ENCODE measurements around the gene PARD3B. TPM values are rescaled to one million over a fixed set of nuclear protein-coding genes. Genes with fewer than 3 reads are reported as not detected.

PARD3B gene
- total and polyA plus RNA-seq, 7 donors: 3.2 to 64.0 (median 42.5) TPM

DNA sequence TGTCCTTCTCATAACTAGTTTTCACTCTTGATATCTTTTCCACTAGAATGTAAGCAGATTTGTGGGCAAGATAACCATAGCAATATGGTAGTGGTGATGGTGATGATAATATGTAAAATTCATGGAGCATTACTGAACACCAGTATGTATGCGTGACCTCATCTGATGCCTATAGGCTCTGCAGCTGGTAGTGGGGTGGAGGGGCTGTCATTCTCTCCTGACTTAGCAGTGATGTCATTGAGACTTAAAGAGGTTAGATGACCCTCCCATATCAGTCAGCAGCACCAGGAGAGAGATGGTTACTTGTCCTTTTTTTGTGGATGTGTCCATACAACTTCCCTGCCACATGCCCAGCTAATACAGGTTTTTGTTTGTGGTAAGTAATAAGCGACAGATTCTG, 27.9 kb downstream of the PARD3B start:
- TF ChIP-seq, protein P1, sequence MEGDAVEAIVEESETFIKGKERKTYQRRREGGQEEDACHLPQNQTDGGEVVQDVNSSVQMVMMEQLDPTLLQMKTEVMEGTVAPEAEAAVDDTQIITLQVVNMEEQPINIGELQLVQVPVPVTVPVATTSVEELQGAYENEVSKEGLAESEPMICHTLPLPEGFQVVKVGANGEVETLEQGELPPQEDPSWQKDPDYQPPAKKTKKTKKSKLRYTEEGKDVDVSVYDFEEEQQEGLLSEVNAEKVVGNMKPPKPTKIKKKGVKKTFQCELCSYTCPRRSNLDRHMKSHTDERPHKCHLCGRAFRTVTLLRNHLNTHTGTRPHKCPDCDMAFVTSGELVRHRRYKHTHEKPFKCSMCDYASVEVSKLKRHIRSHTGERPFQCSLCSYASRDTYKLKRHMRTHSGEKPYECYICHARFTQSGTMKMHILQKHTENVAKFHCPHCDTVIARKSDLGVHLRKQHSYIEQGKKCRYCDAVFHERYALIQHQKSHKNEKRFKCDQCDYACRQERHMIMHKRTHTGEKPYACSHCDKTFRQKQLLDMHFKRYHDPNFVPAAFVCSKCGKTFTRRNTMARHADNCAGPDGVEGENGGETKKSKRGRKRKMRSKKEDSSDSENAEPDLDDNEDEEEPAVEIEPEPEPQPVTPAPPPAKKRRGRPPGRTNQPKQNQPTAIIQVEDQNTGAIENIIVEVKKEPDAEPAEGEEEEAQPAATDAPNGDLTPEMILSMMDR (IDR thresholded peaks at IDR 0.05): no peak
- no peak for TF ChIP-seq POLR2AphosphoS5 (IDR thresholded peaks at IDR 0.05)
- no peak for TF ChIP-seq EP300 (IDR thresholded peaks at IDR 0.05)
- TF ChIP-seq POLR2A (IDR thresholded peaks at IDR 0.05): no peak
- no peak overlapping the region for H3K4me3 ChIP-seq
- H3K4me1 ChIP-seq: peaks cover 0 to 47% (median 36%) of the 10 kb centered on the region in 4 donors
- DNase-seq: no peak
- H3K27me3 ChIP-seq: no peaks in the 10 kb centered on the region
- no peaks in the 10 kb centered on the region for H3K36me3 ChIP-seq
- no peak overlapping the region for H3K27ac ChIP-seq
- 94 to 95% methylated on average over 2 of the region's 2 CpGs for WGBS, 2 donors
- H3K9me3 ChIP-seq: no peaks in the 10 kb centered on the region
- intact Hi-C loops (cut with DNase I): no loop called here

DNA sequence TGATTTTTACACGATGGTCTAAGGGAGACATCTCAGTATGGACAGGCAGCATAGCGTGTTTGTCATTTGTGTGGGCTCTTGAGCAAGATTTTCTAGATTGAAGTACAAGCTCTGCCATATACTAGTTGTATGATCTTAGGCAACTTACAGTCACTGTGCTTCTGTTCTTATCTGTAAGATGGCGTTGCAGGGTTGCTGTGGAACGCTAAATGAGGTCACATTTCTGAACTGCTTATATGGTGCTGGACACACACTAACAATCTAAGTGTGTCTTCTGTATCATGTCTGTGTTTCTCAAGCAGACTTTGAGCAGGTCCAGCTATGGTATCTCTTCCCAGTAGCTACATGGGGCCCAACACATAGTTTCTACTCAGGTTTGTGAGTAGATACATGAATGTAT, 29.2 kb downstream of the PARD3B start:
- WGBS, 2 donors: 88 to 90% methylated on average over 4 of the region's 4 CpGs
- no peak for TF ChIP-seq POLR2A (IDR thresholded peaks at IDR 0.05)
- Histone ChIP-seq H3K27me3 (no peaks in the 10 kb centered on the region), H3K36me3 (no peaks in the 10 kb centered on the region), H3K27ac (no peak overlapping the region), H3K4me3 (no peak overlapping the region), H3K4me1 (peaks cover 0 to 45% (median 37%) of the 10 kb centered on the region in 4 donors), H3K9me3 (no peaks in the 10 kb centered on the region)
- intact Hi-C loops (cut with DNase I): no loop called here
- no peak for DNase-seq

DNA sequence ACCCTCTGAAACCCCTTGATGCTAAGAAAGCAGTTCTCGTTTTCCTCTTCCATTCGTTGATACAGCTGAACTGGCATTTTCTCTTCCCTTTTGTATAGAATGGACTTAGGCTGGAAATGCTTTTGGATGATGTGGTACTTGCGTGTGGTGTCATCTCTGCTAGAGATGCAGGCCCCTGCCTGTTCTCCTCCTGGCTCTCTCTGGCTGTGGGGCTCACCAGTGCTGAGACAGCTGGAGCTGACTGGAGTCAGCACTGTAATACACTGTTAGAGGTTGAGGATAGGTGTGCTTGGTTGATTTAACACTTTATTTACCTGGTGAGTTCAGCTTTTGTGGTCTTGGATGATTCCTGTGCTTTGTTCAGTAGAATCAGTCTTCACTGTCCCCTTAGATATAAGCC, 30.2 kb downstream of the PARD3B start:
- no peak overlapping the region for H3K27ac ChIP-seq
- TF ChIP-seq EP300 (IDR thresholded peaks at IDR 0.05): no peak
- no peak for TF ChIP-seq POLR2AphosphoS5 (IDR thresholded peaks at IDR 0.05)
- TF ChIP-seq, protein P1 (IDR thresholded peaks at IDR 0.05): no peak
- no peak for TF ChIP-seq POLR2A (IDR thresholded peaks at IDR 0.05)
- no peak overlapping the region for H3K4me3 ChIP-seq
- no peak for DNase-seq
- H3K27me3 ChIP-seq: no peaks in the 10 kb centered on the region
- intact Hi-C loops (cut with DNase I): no loop called here
- H3K9me3 ChIP-seq: no peaks in the 10 kb centered on the region
- H3K4me1 ChIP-seq: peaks cover 0 to 36% (median 30%) of the 10 kb centered on the region in 4 donors
- 91 to 96% methylated on average over 3 of the region's 3 CpGs for WGBS, 2 donors
- no peaks in the 10 kb centered on the region for H3K36me3 ChIP-seq

DNA sequence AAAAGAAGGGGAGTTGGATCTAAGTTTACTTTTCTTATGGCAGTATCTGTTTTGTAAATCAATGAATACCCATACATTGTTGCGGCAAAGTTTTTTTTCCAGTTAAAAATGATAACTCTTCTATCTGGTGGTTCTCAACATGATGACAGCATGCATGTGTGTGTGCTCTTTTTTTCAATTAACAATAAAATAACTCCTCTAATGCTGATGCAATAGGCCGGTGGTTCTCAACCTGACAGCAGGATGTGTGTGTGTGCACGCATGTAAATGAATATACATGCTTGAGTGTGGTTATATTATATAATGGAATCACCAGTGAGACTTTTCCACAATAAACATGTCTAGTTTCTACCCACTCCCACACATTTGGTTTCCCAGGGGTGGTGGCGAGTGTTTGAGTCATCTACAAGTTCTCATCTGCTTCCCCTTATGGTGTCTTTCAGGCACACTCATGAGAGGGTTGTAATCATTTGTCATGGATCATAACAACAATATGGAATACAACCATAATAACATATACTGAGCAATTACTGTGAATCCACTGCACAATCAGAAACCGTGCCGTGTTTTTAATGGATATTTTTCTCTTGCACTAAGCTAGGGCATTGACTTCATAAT, 31.2 kb downstream of the PARD3B start:
- WGBS, 2 donors: 93 to 95% methylated on average over 6 of the region's 6 CpGs
- intact Hi-C loops (cut with DNase I): no loop called here
- Histone ChIP-seq H3K9me3 (no peaks in the 10 kb centered on the region), H3K27ac (no peak overlapping the region), H3K4me3 (no peak overlapping the region), H3K36me3 (no peaks in the 10 kb centered on the region), H3K27me3 (no peaks in the 10 kb centered on the region), H3K4me1 (peaks cover 0 to 27% (median 26%) of the 10 kb centered on the region in 4 donors)
- DNase-seq: no peak
- TF ChIP-seq POLR2A (IDR thresholded peaks at IDR 0.05) (no peak), POLR2AphosphoS5 (IDR thresholded peaks at IDR 0.05) (no peak), EP300 (IDR thresholded peaks at IDR 0.05) (no peak)
- TF ChIP-seq, protein P1 (IDR thresholded peaks at IDR 0.05): no peak

DNA sequence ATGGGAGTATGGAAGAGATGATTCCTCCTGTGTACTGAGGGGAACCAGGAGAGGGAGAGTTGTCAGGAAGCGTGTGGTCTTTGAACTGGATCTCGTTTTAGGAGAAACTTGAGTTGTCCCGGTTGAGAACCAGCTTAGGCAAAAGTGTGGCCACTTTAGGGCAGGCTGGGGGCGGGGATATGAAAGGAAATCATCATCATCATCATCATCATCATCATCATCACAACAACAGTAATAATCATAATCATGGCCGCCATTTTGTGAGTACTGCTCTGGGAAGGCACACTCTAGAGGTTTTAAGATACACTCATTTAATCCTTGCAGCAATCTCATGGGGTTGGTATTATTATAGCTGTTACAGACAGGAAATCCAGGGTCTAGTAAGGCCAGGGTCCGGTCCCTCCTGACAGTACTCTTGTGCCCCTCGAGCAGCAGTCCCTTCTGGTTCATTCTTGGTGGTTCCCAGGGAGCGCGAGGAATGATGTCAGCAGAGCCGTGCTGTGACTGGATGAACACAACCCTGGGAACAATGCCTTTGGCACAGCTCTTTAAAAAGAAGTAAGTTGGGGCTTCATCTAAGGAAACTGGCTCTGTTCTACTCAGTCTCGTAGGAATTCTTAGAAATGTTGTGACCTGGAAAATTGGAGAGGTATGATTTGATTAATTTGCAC, 33.8 kb downstream of the PARD3B start:
- intact Hi-C loops (cut with DNase I): no loop called here
- Histone ChIP-seq H3K9me3 (no peaks in the 10 kb centered on the region), H3K4me3 (no peak overlapping the region), H3K27me3 (no peaks in the 10 kb centered on the region), H3K27ac (no peak overlapping the region), H3K36me3 (no peaks in the 10 kb centered on the region), H3K4me1 (peaks cover 0 to 23% (median 13%) of the 10 kb centered on the region in 4 donors)
- no peak for DNase-seq
- WGBS, 2 donors: 93 to 95% methylated on average over 11 of the region's 11 CpGs
- no peak for TF ChIP-seq POLR2AphosphoS5 (IDR thresholded peaks at IDR 0.05)
- no peak for TF ChIP-seq POLR2A (IDR thresholded peaks at IDR 0.05)
- TF ChIP-seq, protein P1 (IDR thresholded peaks at IDR 0.05): no peak
- TF ChIP-seq EP300 (IDR thresholded peaks at IDR 0.05): no peak

Data from sigmoid colon (tissue), 7 donors.